ENCODE data around the gene UQCRQ.
A peak's percentile ranks its signal among the peaks of the same experiment; 100 is the strongest.

UQCRQ gene

GRCh38 chr5:132872788-132873118 lies 6.3 kb downstream of the UQCRQ start:
- no peak for DNase-seq

GRCh38 chr5:132873119-132873929 lies 6.9 kb downstream of the UQCRQ start, which contains the start of gene LEAP2:
LEAP2 (plus strand) TSS chr5:132873668; CDS start chr5:132873695, 27 bp downstream.
- DNase-seq, result no peak

DNA sequence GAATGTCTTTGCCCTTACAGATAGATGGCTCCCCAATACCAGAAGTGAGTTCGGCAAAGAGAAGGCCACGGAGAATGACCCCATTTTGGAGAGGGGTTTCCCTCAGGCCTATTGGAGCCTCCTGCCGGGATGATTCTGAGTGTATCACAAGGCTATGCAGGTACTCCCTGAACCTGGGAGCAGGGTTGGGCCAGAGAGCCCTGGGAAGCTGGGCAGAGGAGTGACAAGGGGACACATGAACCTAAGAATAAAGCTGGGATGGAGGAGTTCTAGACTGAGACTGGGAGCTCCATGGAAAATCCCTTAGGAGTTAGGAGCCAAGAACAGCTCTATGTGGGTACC lies 7.5 kb downstream of the UQCRQ start:
- DNase-seq, result no peak

- no peak for DNase-seq
Observed at GRCh38 chr5:132876020-132876759, 9.7 kb downstream of the UQCRQ start.

GRCh38 chr5:132877466-132877865 lies 11.0 kb downstream of the UQCRQ start:
- no peak for DNase-seq

GRCh38 chr5:132877938-132878337 lies 11.5 kb downstream of the UQCRQ start:
- no peak for DNase-seq

- DNase-seq, result peak; percentile 55
Observed at GRCh38 chr5:132883261-132883834, 16.9 kb downstream of the UQCRQ start.

- no peak for DNase-seq
Observed at GRCh38 chr5:132884548-132884947, 18.1 kb downstream of the UQCRQ start.

DNA sequence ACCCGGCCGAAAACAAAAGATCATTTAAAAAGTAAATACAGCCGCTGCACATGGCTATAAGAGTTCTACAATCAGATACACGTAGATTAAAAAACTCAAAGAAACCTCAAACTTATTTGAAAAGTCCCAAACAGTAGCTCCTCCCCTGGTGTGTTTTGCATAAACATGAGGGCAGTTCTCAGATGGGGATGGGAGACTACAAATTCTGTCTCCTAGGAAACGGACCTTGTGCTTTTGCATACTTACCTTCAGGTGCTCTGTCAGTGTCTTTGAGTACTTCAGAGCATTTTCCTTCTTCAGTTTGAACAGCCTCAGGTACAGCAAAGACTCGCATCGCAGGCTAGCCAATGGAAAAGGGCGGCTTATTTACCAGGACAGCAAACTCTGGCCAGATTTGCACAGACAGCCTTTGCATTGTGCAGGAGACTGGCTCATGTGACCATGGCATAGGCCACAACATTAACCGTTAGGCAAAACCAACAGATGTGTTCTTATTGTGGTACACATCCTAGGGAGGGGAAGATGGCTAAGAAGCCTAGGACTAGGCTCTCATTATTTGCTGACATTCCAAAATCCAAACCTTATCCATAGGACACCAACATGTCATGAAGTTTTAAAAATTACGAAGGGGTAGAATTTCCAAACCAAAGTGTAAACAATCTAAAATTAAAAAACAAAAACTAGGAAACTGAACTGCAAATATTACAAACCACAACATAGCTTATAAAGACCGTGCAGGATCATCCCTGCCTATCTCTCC lies 19.8 kb downstream of the UQCRQ start:
- no peak for DNase-seq

GRCh38 chr5:132887283-132887682 lies 20.8 kb downstream of the UQCRQ start:
- no peak for DNase-seq

DNA sequence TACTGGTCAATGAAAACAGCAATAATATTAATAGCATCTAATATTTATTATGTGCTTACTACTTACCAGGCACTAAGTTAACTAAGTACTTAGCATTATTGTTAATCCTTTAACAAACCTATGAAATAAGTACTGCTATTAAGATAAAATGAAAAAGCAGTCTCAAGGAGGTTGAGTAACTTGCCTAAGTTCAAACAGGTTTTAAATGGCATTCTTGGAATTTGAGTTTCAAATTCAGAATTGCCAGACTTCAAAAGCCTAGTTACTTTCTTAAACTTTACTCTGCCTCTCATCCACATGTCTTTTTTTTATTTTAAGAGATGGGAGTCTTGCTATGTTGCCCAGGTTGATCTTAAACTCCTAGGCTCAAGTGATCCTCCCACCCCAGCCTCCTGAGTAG lies 23.1 kb downstream of the UQCRQ start:
- DNase-seq, result no peak

GRCh38 chr5:132890817-132891216 lies 24.4 kb downstream of the UQCRQ start:
- no peak for DNase-seq

- DNase-seq, result no peak
Observed at GRCh38 chr5:132895719-132896305, 29.4 kb downstream of the UQCRQ start.

- no peak for DNase-seq
Observed at GRCh38 chr5:132896685-132897084, 30.2 kb downstream of the UQCRQ start.

DNA sequence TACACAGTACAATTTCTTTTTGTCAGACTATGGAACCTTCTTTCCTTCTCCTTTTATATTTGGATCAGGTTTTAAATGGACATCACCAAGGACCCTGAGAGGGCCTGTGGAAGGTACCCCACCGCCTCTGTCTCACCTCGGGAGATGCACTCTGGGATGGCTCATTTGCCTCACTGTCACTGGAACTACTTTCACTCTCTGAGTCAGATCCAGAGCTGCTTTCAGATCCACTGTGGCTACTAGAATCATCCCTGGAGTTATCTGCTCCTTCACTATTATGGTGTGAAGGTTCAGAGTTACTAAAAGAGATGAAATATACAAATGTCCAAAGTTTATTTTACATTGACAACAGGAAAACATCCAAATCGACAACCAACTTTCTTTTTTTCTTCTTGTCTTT lies 31.7 kb downstream of the UQCRQ start:
- no peak for DNase-seq

GRCh38 chr5:132901036-132901435 lies 34.6 kb downstream of the UQCRQ start:
- no peak for DNase-seq

DNA sequence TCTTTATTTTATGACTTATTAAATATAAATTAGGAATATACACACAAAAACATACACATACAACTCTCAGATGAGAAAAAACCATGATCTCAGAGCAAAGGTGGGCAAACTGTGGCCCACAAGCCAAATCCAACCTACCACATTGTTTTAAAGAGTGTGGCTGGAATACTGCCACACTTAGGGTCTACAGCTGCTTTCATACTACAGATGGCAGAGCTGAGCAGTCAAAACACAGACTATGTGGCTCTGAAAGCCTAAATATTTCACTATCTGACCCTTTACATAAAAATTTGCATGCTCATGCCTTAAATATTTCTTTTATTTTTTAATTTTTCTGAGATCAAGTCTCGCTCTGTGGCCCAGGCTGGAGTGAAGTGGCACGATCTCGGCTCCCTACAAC lies 35.3 kb downstream of the UQCRQ start:
- DNase-seq, result no peak

- DNase-seq, result peak; percentile 91
Observed at GRCh38 chr5:132905938-132906337, 39.5 kb downstream of the UQCRQ start.

DNA sequence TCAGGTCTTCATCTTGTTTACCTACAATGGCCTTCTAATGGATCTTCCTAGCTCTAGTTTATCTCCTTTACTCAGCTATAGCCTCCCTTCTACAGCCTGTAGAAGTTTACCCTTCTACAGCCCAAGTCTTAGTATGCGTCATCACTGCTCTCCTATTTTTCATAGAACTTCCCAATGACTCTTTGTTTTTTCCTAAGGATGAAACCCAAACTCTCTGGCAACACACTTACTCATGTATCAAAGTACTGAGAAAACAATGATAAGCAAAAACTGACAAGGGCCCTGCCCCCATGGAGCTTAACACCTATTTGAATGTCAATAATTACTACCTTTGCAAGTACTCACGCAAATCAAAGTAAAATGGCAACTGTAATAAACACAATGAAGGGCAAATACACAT lies 40.7 kb downstream of the UQCRQ start:
- DNase-seq, result no peak

GRCh38 chr5:132909702-132910101 lies 43.3 kb downstream of the UQCRQ start:
- no peak for DNase-seq

- no peak for DNase-seq
Observed at GRCh38 chr5:132915681-132916080, 49.2 kb downstream of the UQCRQ start.

DNA sequence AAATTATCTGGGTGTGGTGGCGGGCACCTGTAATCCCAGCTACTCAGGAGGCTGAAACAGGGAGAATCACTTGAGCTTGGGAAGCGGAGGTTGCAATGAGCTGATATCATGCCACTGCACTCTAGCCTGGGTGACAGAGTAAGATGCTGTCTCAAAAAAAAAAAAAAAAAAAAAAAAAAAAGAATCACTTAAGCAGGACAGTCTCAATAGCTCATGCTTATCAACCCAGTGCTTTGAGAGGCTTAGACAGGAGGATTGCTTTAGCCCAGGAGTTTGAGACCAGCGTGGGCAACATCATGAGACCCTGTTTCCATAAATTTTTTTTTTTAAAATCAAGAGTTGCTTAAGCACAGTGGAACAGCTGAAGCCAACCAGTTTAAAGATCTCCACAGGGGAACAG lies 49.6 kb downstream of the UQCRQ start:
- DNase-seq, result no peak

Measured in NCI-H2029 treated with DMSO at 0.1 percent for 48 hours (cell line).